ENCODE measurements around the gene CD1E. TPM values are rescaled to one million over a fixed set of nuclear protein-coding genes. Genes with fewer than 3 reads are reported as not detected.

The CD1E gene
- total RNA-seq, 1 donor from 2014 or later, result not detected

GRCh38 chr1:158354255-158354654, 561 bp downstream of the CD1E start:
- Histone ChIP-seq H3K36me3 (no peaks in the 10 kb centered on the region), H3K27me3 (no peaks in the 10 kb centered on the region), H3K4me3 (no peak overlapping the region), H3K9me3 (no peaks in the 10 kb centered on the region), H3K4me1 (no peaks in the 10 kb centered on the region), H3K27ac (no peak overlapping the region)
- intact Hi-C loops (cut with DNase I), result no loop called here
- DNase-seq (ENCODE audit: low spot score in 2 of 2), result no peak
- TF ChIP-seq CTCF (IDR thresholded peaks at IDR 0.05), result no peak

GRCh38 chr1:158355773-158356285, 2.1 kb downstream of the CD1E start:
- Histone ChIP-seq H3K36me3 (no peaks in the 10 kb centered on the region), H3K4me3 (no peak overlapping the region), H3K4me1 (no peaks in the 10 kb centered on the region), H3K27me3 (no peaks in the 10 kb centered on the region), H3K27ac (no peak overlapping the region), H3K9me3 (no peaks in the 10 kb centered on the region)
- intact Hi-C loops (cut with DNase I), result no loop called here
- no peak for TF ChIP-seq CTCF (IDR thresholded peaks at IDR 0.05)
- DNase-seq (ENCODE audit: low spot score in 2 of 2), result no peak

GRCh38 chr1:158356616-158357015, 2.9 kb downstream of the CD1E start:
- Histone ChIP-seq H3K4me1 (no peaks in the 10 kb centered on the region), H3K27ac (no peak overlapping the region), H3K27me3 (no peaks in the 10 kb centered on the region), H3K9me3 (no peaks in the 10 kb centered on the region), H3K36me3 (no peaks in the 10 kb centered on the region), H3K4me3 (no peak overlapping the region)
- no peak for DNase-seq (ENCODE audit: low spot score in 2 of 2)
- no peak for TF ChIP-seq CTCF (IDR thresholded peaks at IDR 0.05)
- intact Hi-C loops (cut with DNase I), result no loop called here

- H3K4me3 ChIP-seq, result no peak overlapping the region
- no peaks in the 10 kb centered on the region for H3K9me3 ChIP-seq
- no peak for DNase-seq (ENCODE audit: low spot score in 2 of 2)
- H3K36me3 ChIP-seq, result no peaks in the 10 kb centered on the region
- no peaks in the 10 kb centered on the region for H3K4me1 ChIP-seq
- no peak for TF ChIP-seq CTCF (IDR thresholded peaks at IDR 0.05)
- H3K27me3 ChIP-seq, result no peaks in the 10 kb centered on the region
- H3K27ac ChIP-seq, result no peak overlapping the region
- intact Hi-C loops (cut with DNase I), result no loop called here
Observed at GRCh38 chr1:158357441-158357840, 3.7 kb downstream of the CD1E start.

- intact Hi-C loops (cut with DNase I), result no loop called here
- H3K4me3 ChIP-seq, result no peak overlapping the region
- TF ChIP-seq CTCF (IDR thresholded peaks at IDR 0.05), result no peak
- DNase-seq (ENCODE audit: low spot score in 2 of 2), result no peak
- no peaks in the 10 kb centered on the region for H3K27me3 ChIP-seq
- no peaks in the 10 kb centered on the region for H3K9me3 ChIP-seq
- no peaks in the 10 kb centered on the region for H3K36me3 ChIP-seq
- no peaks in the 10 kb centered on the region for H3K4me1 ChIP-seq
- H3K27ac ChIP-seq, result no peak overlapping the region
Observed at GRCh38 chr1:158362482-158362881, 8.8 kb downstream of the CD1E start.

GRCh38 chr1:158362941-158363340, 9.2 kb downstream of the CD1E start:
- no peak for TF ChIP-seq CTCF (IDR thresholded peaks at IDR 0.05)
- no peaks in the 10 kb centered on the region for H3K4me1 ChIP-seq
- H3K27me3 ChIP-seq, result no peaks in the 10 kb centered on the region
- DNase-seq (ENCODE audit: low spot score in 2 of 2), result no peak
- no peak overlapping the region for H3K4me3 ChIP-seq
- H3K36me3 ChIP-seq, result no peaks in the 10 kb centered on the region
- H3K27ac ChIP-seq, result no peak overlapping the region
- intact Hi-C loops (cut with DNase I), result no loop called here
- H3K9me3 ChIP-seq, result no peaks in the 10 kb centered on the region

Measured in ascending aorta (tissue), 2 donors.